K562 (cell line): ENCODE data around the gene PAM. TPM values are rescaled to one million over a fixed set of nuclear protein-coding genes. Genes with fewer than 3 reads are reported as not detected.
"Not testable (repeated sequence)": the region's sequence is repeated elsewhere in the genome, so short reads cannot be mapped to it uniquely, and the experiment has no call there.

Experiments
- ATAC-seq: fragments of 200-7000 bp; cut with Tn5 transposase; 3 replicates; pipeline ENCODE4 v1.9.1; 2020; ENCODE audit warnings: moderate library complexity
- BruUV-seq: library from RNA; stranded (reverse); fragments of 400-500 nt; replicated peaks from 2 replicates; lab custom pipeline; 2021; lab: Mats Ljungman, UMichigan
- CTCF ChIA-PET: fragments of 300-600 bp; formaldehyde crosslinking; extraction: SDS; loops from one replicate; lab custom pipeline; 2021; ENCODE audit warnings: low intra/inter-chr PET ratio; lab: Yijun Ruan, JAX
- POLR2A ChIA-PET: fragments of 300-600, 350-650 bp; sonication (Branson Sonifier 250); formaldehyde crosslinking; extraction: SDS; loops from one replicate; lab custom pipeline; 2021; ENCODE audit warnings: antibody characterized with exemption, inconsistent platforms; lab: Yijun Ruan, JAX
- DNase-seq, 4 experiments: peaks; one replicate each; pipeline versions ENCODE4 v3.0.0 to v3.0.0-alpha.2; 2011 to 2018; ENCODE audit warnings: low spot score in 3 of 4, mixed read lengths in 3 of 4; ENCODE audit errors: extremely low read depth in 1 of 4
- FAIRE-seq: peaks from 2 replicates; lab custom pipeline; 2011; peaks lifted over from hg19 to GRCh38; lab: Jason Lieb, UNC
- H2AFZ ChIP-seq: 2 replicates; pipeline ENCODE4 v1.6.0; 2011; ENCODE audit warnings: low read depth, low read length, control low read depth, inconsistent platforms
- H3K27ac ChIP-seq: fragments of 200-600 bp; 3 replicates; pipeline ENCODE4 v1.8.0; 2011; ENCODE audit warnings: low read depth, mild to moderate bottlenecking, control low read depth, inconsistent platforms, low read length, moderate library complexity, mixed read lengths; ENCODE audit errors: extremely low read depth
- H3K27me3 ChIP-seq, 2 experiments: fragments of 300-600 bp in 1 of 2; 2 replicates in 1 of 2; 3 replicates in 1 of 2; pipeline versions ENCODE4 v1.6.0 to v1.8.0; 2011; ENCODE audit warnings: inconsistent platforms in 2 of 2, low read length in 2 of 2, mild to moderate bottlenecking in 1 of 2, mixed read lengths in 1 of 2, moderate library complexity in 1 of 2; ENCODE audit not compliant: control insufficient read depth in 2 of 2, insufficient read depth in 2 of 2
- H3K36me3 ChIP-seq: fragments of 300-600 bp; 3 replicates; pipeline ENCODE4 v1.8.0; 2011; ENCODE audit warnings: mild to moderate bottlenecking, low read length, inconsistent platforms; ENCODE audit not compliant: control insufficient read depth, insufficient read depth
- H3K4me1 ChIP-seq, 2 experiments: fragments of 200-600 bp in 1 of 2; replicated peaks in 1 of 2; 2 replicates in 1 of 2; 3 replicates in 1 of 2; pipeline versions ENCODE4 v1.5.1 to v1.8.0; 2011; ENCODE audit warnings: inconsistent platforms in 2 of 2, low read length in 2 of 2, mild to moderate bottlenecking in 1 of 2, mixed read lengths in 1 of 2, moderate library complexity in 1 of 2; ENCODE audit not compliant: control insufficient read depth in 2 of 2, insufficient read depth in 2 of 2
- H3K4me2 ChIP-seq: 2 replicates; pipeline ENCODE4 v1.6.1; 2011; ENCODE audit warnings: low read length, control low read depth, inconsistent platforms, mixed read lengths; ENCODE audit not compliant: insufficient read depth
- H3K4me3 ChIP-seq: fragments of 200-600 bp; sonication (generic), shearing (Covaris generic); 2 replicates; pipeline ENCODE4 v1.5.1; 2016; ENCODE audit warnings: control low read depth, inconsistent platforms
- H3K79me2 ChIP-seq: fragments of 200-600 bp; 3 replicates; pipeline ENCODE4 v1.8.0; 2011; ENCODE audit warnings: low read length, inconsistent platforms; ENCODE audit not compliant: control insufficient read depth, insufficient read depth
- H3K9ac ChIP-seq, 2 experiments: 2 replicates each; pipeline versions ENCODE4 v1.6.0 to v1.6.1; 2011; ENCODE audit warnings: low read depth in 2 of 2, low read length in 2 of 2, control low read depth in 1 of 2, inconsistent platforms in 1 of 2, mild to moderate bottlenecking in 1 of 2, mixed read lengths in 1 of 2; ENCODE audit not compliant: insufficient read depth in 1 of 2
- H3K9me1 ChIP-seq: one replicate; pipeline ENCODE4 v1.6.0; 2011; ENCODE audit warnings: inconsistent platforms, mild to moderate bottlenecking, low read length, moderate library complexity; ENCODE audit not compliant: control insufficient read depth, insufficient read depth
- H3K9me3 ChIP-seq: replicated peaks from 2 replicates; pipeline ENCODE4 v1.5.1; 2011; ENCODE audit warnings: low read depth, low read length, inconsistent platforms; ENCODE audit not compliant: control insufficient read depth, insufficient read depth
- H4K20me1 ChIP-seq: replicated peaks from 2 replicates; pipeline ENCODE4 v1.6.1; 2011; ENCODE audit warnings: low read length, inconsistent platforms, mixed read lengths; ENCODE audit not compliant: control insufficient read depth, insufficient read depth
- CBFB ChIP-seq: sonication (generic); formaldehyde crosslinking; IDR thresholded peaks from 2 replicates; pipeline ENCODE4 v1.4.0; 2020; ENCODE audit warnings: mild to moderate bottlenecking, missing genetic modification reagents
- CBX5 ChIP-seq: IDR thresholded peaks from 2 replicates; pipeline ENCODE4 v1.6.1; 2014; ENCODE audit warnings: low read depth, borderline replicate concordance
- CREB1 ChIP-seq, 2 experiments: sonication (generic) in 1 of 2; formaldehyde crosslinking in 1 of 2; IDR thresholded peaks; 2 replicates each; pipeline versions ENCODE4 v1.6.1 to v1.8.0; 2012 to 2022; ENCODE audit warnings: inconsistent platforms in 1 of 2, mild to moderate bottlenecking in 1 of 2, missing genetic modification reagents in 1 of 2, moderate library complexity in 1 of 2
- ETV6 ChIP-seq, 3 experiments: fragments of 150-350 bp in 1 of 3; sonication (generic) in 1 of 3; formaldehyde crosslinking in 1 of 3; IDR thresholded peaks; 2 replicates each; pipeline versions ENCODE4 v1.6.1 to v1.8.0; 2014 to 2022; ENCODE audit warnings: borderline replicate concordance in 2 of 3, low read depth in 2 of 3, antibody characterized with exemption in 1 of 3, low read length in 1 of 3, mild to moderate bottlenecking in 1 of 3, missing genetic modification reagents in 1 of 3
- KHSRP ChIP-seq: fragments of 450-650 bp; IDR thresholded peaks from 2 replicates; pipeline ENCODE4 v1.6.1; 2017
- SREBF1 ChIP-seq: fragments of 150-350 bp; IDR thresholded peaks from 2 replicates; pipeline ENCODE4 v1.6.1; 2014; ENCODE audit warnings: antibody characterized with exemption, low read depth, low read length, borderline replicate concordance
- ZKSCAN1 ChIP-seq: fragments of 150-350 bp; IDR thresholded peaks from 2 replicates; pipeline ENCODE4 v1.6.1; 2016; ENCODE audit warnings: low read depth, low read length
- WGBS: fragments of 100-300 bp; shearing (Covaris generic); methylation state at CpG from one replicate; pipeline ENCODE4 v1.1.6; 2016; ENCODE audit warnings: low coverage, mixed read lengths; ENCODE audit not compliant: insufficient coverage; ENCODE audit errors: missing lambda C conversion rate; 5-methylcytosine and 5-hydroxymethylcytosine counted together
- in situ Hi-C: fragments of 300-500 bp; cut with MboI; formaldehyde crosslinking; loops from 4 replicates; pipeline ENCODE4 v1.15.0; 2018; ENCODE audit warnings: inconsistent platforms, mixed read lengths
- intact Hi-C: fragments of 100-400 bp; cut with micrococcal nuclease; formaldehyde crosslinking; loops from 2 replicates; pipeline ENCODE4 v1.14.2; 2022
- polyA plus RNA-seq, 8 experiments: library from polyadenylated mRNA; depleted of rRNA in 4 of 8; stranded (reverse) in 5 of 8; unstranded in 3 of 8; fragments of >200 nt; fragmentation: Nextera tagmentation in 2 of 8; fragmentation: Illumina TruSeq in 1 of 8; extraction: Ambion mirVana in 2 of 8; extraction: Trizol in 1 of 8; gene quantifications; 2 replicates each; pipeline versions ENCODE4 v1.2.1 to v1.2.3, GENCODE V29; 2011 to 2014; ENCODE audit warnings: inconsistent platforms in 1 of 8, missing spikeins in 1 of 8
- total RNA-seq, 7 experiments: library from RNA; depleted of rRNA in 6 of 7; stranded (reverse); fragments of >200 nt in 6 of 7; fragmentation: Illumina TruSeq in 2 of 7; extraction: Trizol in 2 of 7; gene quantifications; 2 replicates each; pipeline versions ENCODE4 v1.2.1 to v1.2.3, GENCODE V29; 2011 to 2021; ENCODE audit warnings: low replicate concordance in 1 of 7

PAM gene
- total and polyA plus RNA-seq, 9 of the 15 experiments (the other 6 are each of a cell fraction or from before 2014, with no cell fraction given): 0.39 to 3.1 (median 0.77) TPM

- H3K9ac ChIP-seq: no peak overlapping the region
- H2AFZ ChIP-seq: no peak overlapping the region
- ATAC-seq: no peak
- no peaks in the 10 kb centered on the region for H3K36me3 ChIP-seq
- H3K4me2 ChIP-seq: no peak overlapping the region
- in situ Hi-C loops: no loop called here
- no peak for TF ChIP-seq CBX5
- no peak for TF ChIP-seq SREBF1
- no peak for TF ChIP-seq KHSRP
- TF ChIP-seq, all 486 proteins: peak for 0
- no peaks in the 10 kb centered on the region for H3K9me1 ChIP-seq
- H3K4me1 ChIP-seq: no peaks in the 10 kb centered on the region
- intact Hi-C loops: no loop called here
- ChIA-PET CTCF (no interaction called here), POLR2A (no interaction called here)
- no peak for DNase-seq
- no peak for FAIRE-seq
- no peak overlapping the region for H3K27ac ChIP-seq
- H3K79me2 ChIP-seq: no peaks in the 10 kb centered on the region
- no peak overlapping the region for H3K4me3 ChIP-seq
- no peaks in the 10 kb centered on the region for H4K20me1 ChIP-seq
- under 1% methylated on average over 7 of the region's 7 CpGs for WGBS
- no TSS peak for BruUV-seq
- no peaks in the 10 kb centered on the region for H3K9me3 ChIP-seq
- H3K27me3 ChIP-seq: no peaks in the 10 kb centered on the region
These were observed 148.2 kb downstream of the PAM start for GRCh38 chr5:102903074-102903871.

GRCh38 chr5:102905056-102905455 is 150.0 kb downstream of the PAM start:
- Histone ChIP-seq H3K27me3 (no peaks in the 10 kb centered on the region), H3K27ac (no peak overlapping the region), H3K79me2 (no peaks in the 10 kb centered on the region), H3K4me2 (no peak overlapping the region), H3K9ac (no peak overlapping the region), H4K20me1 (no peaks in the 10 kb centered on the region), H3K36me3 (no peaks in the 10 kb centered on the region), H3K4me1 (no peaks in the 10 kb centered on the region), H2AFZ (no peak overlapping the region), H3K9me3 (no peaks in the 10 kb centered on the region), H3K9me1 (no peaks in the 10 kb centered on the region), H3K4me3 (no peak overlapping the region)
- no TSS peak for BruUV-seq
- FAIRE-seq (no peak), ATAC-seq (no peak), DNase-seq (no peak)
- CTCF ChIA-PET: no interaction called here
- intact Hi-C loops (no loop called here), in situ Hi-C loops (no loop called here)
- no peak for TF ChIP-seq ETV6 (IDR thresholded peaks at IDR 0.05; ENCODE audit: borderline replicate concordance in 1 of 2, low read depth in 2 of 2, low read length in 1 of 2)
- TF ChIP-seq ETV6 (CRISPR knock-in tag; IDR thresholded peaks at IDR 0.05; ENCODE audit: borderline replicate concordance): no peak
- TF ChIP-seq ZKSCAN1: no peak
- TF ChIP-seq CBFB (CRISPR knock-in tag): no peak
- TF ChIP-seq CREB1 (IDR thresholded peaks at IDR 0.05): no peak
- TF ChIP-seq CREB1 (CRISPR knock-in tag; IDR thresholded peaks at IDR 0.05): no peak
- POLR2A ChIA-PET: no interaction called here
- whole genome bisulfite sequencing: 6% methylated on average over 1 of the region's 1 CpG

GRCh38 chr5:102907099-102907498 is 152.0 kb downstream of the PAM start:
- CTCF ChIA-PET, intact Hi-C loops, H3K4me3 ChIP-seq, FAIRE-seq, H3K4me2 ChIP-seq, H3K27ac ChIP-seq, DNase-seq, H3K27me3 ChIP-seq, H3K36me3 ChIP-seq, H3K9ac ChIP-seq, in situ Hi-C loops, H3K9me3 ChIP-seq, H3K4me1 ChIP-seq, H3K9me1 ChIP-seq, H2AFZ ChIP-seq, ATAC-seq, BruUV-seq, H3K79me2 ChIP-seq, POLR2A ChIA-PET, H4K20me1 ChIP-seq: not testable (repeated sequence)
- no CpG with 5 or more reads among the region's 2 CpGs for WGBS
